A673 (cell line): ENCODE measurements around the gene GALNTL6. TPM values are rescaled to one million over a fixed set of nuclear protein-coding genes. Genes with fewer than 3 reads are reported as not detected.

Experiments used
- BruUV-seq: library from RNA; stranded (reverse); fragments of 400-500 nt; replicated peaks from 2 replicates; lab custom pipeline; 2021; lab: Mats Ljungman, UMichigan
- CTCF ChIA-PET: fragments of 300-600 bp; sonication (Branson Sonifier 250); formaldehyde crosslinking; loops from one replicate; lab custom pipeline; 2022; ENCODE audit warnings: antibody characterized with exemption; lab: Charles Lee
- POLR2A ChIA-PET: fragments of 300-600 bp; sonication (Branson Sonifier 250); formaldehyde crosslinking; loops from one replicate; lab custom pipeline; 2022; ENCODE audit warnings: antibody characterized with exemption; ENCODE audit not compliant: low non-redundant PET; lab: Charles Lee
- DNase-seq: peaks from one replicate; pipeline ENCODE4 v3.0.0-alpha.2; 2015; ENCODE audit warnings: low spot score
- H3K27ac ChIP-seq: fragments of 200-600 bp; sonication (generic); 2 replicates; pipeline ENCODE4 v1.5.1; 2016; ENCODE audit warnings: mixed run types, low read depth, mild to moderate bottlenecking, mixed read lengths, antibody characterized with exemption, low read length; ENCODE audit not compliant: poor library complexity, severe bottlenecking
- H3K27me3 ChIP-seq: fragments of 200-600 bp; sonication (generic); replicated peaks from 2 replicates; pipeline ENCODE4 v1.6.1; 2017; ENCODE audit warnings: mixed run types, low read depth, mild to moderate bottlenecking, mixed read lengths, antibody characterized with exemption, low read length; ENCODE audit not compliant: insufficient read depth, poor library complexity
- H3K36me3 ChIP-seq: fragments of 200-600 bp; sonication (generic); 2 replicates; pipeline ENCODE4 v1.6.1; 2016; ENCODE audit warnings: mixed run types, mild to moderate bottlenecking, mixed read lengths, antibody characterized with exemption, low read length; ENCODE audit not compliant: insufficient read depth, poor library complexity, severe bottlenecking
- H3K4me1 ChIP-seq: fragments of 200-600 bp; sonication (generic); 2 replicates; pipeline ENCODE4 v1.6.1; 2017; ENCODE audit warnings: mixed run types, mild to moderate bottlenecking, mixed read lengths, antibody characterized with exemption, low read length; ENCODE audit not compliant: insufficient read depth, poor library complexity, severe bottlenecking
- H3K4me3 ChIP-seq: fragments of 200-600 bp; sonication (generic); 2 replicates; pipeline ENCODE4 v1.5.1; 2016; ENCODE audit warnings: low read depth, mixed run types, mild to moderate bottlenecking, mixed read lengths, low read length; ENCODE audit not compliant: poor library complexity, severe bottlenecking
- H3K9me3 ChIP-seq: fragments of 200-600 bp; sonication (generic); 2 replicates; pipeline ENCODE4 v1.6.1; 2016; ENCODE audit warnings: mixed run types, low read depth, mild to moderate bottlenecking, mixed read lengths, antibody characterized with exemption, low read length; ENCODE audit not compliant: poor library complexity, severe bottlenecking
- EZH2 ChIP-seq: fragments of 200-600 bp; sonication (generic); IDR thresholded peaks from 2 replicates; pipeline ENCODE4 v1.6.1; 2017; ENCODE audit warnings: borderline replicate concordance, low read depth, mild to moderate bottlenecking, mixed read lengths, antibody characterized with exemption, low read length; ENCODE audit not compliant: poor library complexity, severe bottlenecking
- intact Hi-C: fragments of 100-400 bp; cut with micrococcal nuclease; formaldehyde crosslinking; loops from one replicate; pipeline ENCODE4 v1.10.0; 2022; ENCODE audit not compliant: unreplicated experiment
- total RNA-seq: library from RNA; stranded (reverse); gene quantifications from 2 replicates; pipeline ENCODE4 v1.2.3, GENCODE V29; 2021
- TF ChIP-seq, protein P1 (sequence below): fragments of 300-800, 200-600 bp; sonication (generic); conservative IDR thresholded peaks from 2 replicates; pipeline ENCODE4 v1.5.1; 2017; ENCODE audit warnings: low read depth, mild to moderate bottlenecking, antibody characterized with exemption, low read length, moderate library complexity, mixed read lengths

Gene GALNTL6
- total RNA-seq, 1 experiment from 2014 or later = 0.30 TPM

DNA sequence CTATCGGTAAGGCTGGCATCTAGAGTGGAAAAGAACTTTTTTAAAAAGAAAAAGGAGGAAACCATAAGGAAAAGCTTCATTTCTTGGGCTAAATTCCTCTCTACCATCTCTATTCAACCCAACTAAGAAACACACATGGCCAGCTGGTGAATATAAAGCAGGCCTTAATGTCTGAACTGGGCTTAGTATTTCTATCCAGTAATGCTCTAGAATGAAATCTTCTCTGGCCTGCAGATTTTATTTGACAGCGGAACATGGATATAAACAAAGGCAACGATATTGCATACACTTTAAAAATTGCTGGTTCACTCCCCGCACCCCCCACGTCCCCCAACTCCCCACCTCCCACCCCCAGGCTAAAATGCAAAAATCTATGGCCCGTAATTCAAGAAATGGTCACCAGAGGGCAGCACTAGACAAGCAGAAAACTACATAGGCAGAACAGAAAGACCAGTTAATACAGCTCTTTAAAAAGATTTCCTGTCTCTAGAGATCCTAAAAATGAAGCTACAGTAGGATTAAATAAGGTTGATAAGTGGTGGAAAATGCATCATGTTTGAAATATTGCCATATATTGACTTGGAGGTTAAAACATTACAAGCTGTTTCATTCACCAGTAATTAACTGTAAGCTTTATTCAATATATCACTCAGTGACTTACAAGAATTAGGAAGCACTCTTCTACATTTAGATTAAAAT, 1200.2 kb downstream of the GALNTL6 start:
- TF ChIP-seq, protein P1, sequence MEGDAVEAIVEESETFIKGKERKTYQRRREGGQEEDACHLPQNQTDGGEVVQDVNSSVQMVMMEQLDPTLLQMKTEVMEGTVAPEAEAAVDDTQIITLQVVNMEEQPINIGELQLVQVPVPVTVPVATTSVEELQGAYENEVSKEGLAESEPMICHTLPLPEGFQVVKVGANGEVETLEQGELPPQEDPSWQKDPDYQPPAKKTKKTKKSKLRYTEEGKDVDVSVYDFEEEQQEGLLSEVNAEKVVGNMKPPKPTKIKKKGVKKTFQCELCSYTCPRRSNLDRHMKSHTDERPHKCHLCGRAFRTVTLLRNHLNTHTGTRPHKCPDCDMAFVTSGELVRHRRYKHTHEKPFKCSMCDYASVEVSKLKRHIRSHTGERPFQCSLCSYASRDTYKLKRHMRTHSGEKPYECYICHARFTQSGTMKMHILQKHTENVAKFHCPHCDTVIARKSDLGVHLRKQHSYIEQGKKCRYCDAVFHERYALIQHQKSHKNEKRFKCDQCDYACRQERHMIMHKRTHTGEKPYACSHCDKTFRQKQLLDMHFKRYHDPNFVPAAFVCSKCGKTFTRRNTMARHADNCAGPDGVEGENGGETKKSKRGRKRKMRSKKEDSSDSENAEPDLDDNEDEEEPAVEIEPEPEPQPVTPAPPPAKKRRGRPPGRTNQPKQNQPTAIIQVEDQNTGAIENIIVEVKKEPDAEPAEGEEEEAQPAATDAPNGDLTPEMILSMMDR = peak; percentile 75
- TF ChIP-seq EZH2 = no peak
- no peak overlapping the region for H3K4me3 ChIP-seq
- no peaks in the 10 kb centered on the region for H3K27me3 ChIP-seq
- intact Hi-C loops = loop anchor here (1.0 to 5.0 kb wide), 7 partner anchors 121 to 484 kb away; no protein-coding TSS in a partner anchor
- H3K36me3 ChIP-seq = no peaks in the 10 kb centered on the region
- H3K27ac ChIP-seq = peak overlapping the region; percentile 68
- CTCF ChIA-PET = interaction anchor here (0.6 to 2.2 kb wide), 31 partner anchors 8 to 1023 kb away, joined by 3 to 52 read pairs (median 6); partner anchors contain the start of gene GALNT7
- no peaks in the 10 kb centered on the region for H3K9me3 ChIP-seq
- H3K4me1 ChIP-seq = peaks cover 40% of the 10 kb centered on the region
- POLR2A ChIA-PET = interaction anchor here (0.6 kb wide), 2 partner anchors 235 to 1327 kb away, joined by 3 to 9 read pairs; no protein-coding TSS in a partner anchor
- DNase-seq = peak; percentile 82
- BruUV-seq = no TSS peak

- Histone ChIP-seq H3K9me3 (no peaks in the 10 kb centered on the region), H3K4me1 (peaks cover 40% of the 10 kb centered on the region), H3K36me3 (no peaks in the 10 kb centered on the region), H3K4me3 (no peak overlapping the region), H3K27ac (peak overlapping the region; percentile 68), H3K27me3 (no peaks in the 10 kb centered on the region)
- TF ChIP-seq, protein P1 = peak; percentile 42
- no peak for TF ChIP-seq EZH2
- ChIA-PET POLR2A (interaction anchor here (0.5 kb wide), 1 partner anchor 356 kb away, joined by 4 read pairs; the partner anchor contains the start of gene SAP30), CTCF (interaction anchor here (0.6 to 2.2 kb wide), 28 partner anchors 8 to 1022 kb away, joined by 3 to 52 read pairs (median 6); partner anchors contain the start of gene GALNT7)
- no TSS peak for BruUV-seq
- intact Hi-C loops = loop anchor here (5.0 kb wide), 5 partner anchors 122 to 483 kb away; no protein-coding TSS in a partner anchor
- peak; percentile 90 for DNase-seq
Measured at GRCh38 chr4:173014113-173014558, 1200.9 kb downstream of the GALNTL6 start.

DNA sequence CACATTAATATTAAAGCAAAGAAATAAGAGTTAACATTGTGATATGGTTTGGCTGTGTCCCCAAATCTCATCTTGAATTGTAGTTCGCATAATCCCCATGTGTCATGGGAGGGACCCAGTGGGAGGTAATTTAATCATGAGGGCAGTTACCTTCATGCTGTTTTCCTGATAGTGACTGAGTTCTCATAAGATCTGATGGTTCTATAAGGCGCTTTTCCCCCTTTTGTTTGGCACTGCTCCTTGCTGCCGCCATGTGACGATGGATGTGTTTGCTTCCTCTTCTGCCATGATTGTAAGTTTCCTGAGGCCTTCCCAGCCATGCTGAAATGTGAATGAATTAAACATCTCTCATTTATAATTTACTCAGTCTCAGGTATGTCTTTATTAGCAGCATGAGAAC, 1201.6 kb downstream of the GALNTL6 start:
- ChIA-PET POLR2A (no interaction called here), CTCF (interaction anchor here (2.2 kb wide), 1 partner anchor 243 kb away, joined by 52 read pairs; no protein-coding TSS in a partner anchor)
- Histone ChIP-seq H3K4me1 (peaks cover 44% of the 10 kb centered on the region), H3K9me3 (no peaks in the 10 kb centered on the region), H3K36me3 (no peaks in the 10 kb centered on the region), H3K27ac (peak overlapping the region; percentile 68), H3K4me3 (no peak overlapping the region), H3K27me3 (no peaks in the 10 kb centered on the region)
- TF ChIP-seq, protein P1 = no peak
- TF ChIP-seq EZH2 = no peak
- intact Hi-C loops = loop anchor here (5.0 kb wide), 5 partner anchors 123 to 482 kb away; no protein-coding TSS in a partner anchor
- peak; percentile 66 for DNase-seq
- no TSS peak for BruUV-seq
